SK-N-DZ (cell line): ENCODE measurements around the gene FAIM2.
"Not testable (repeated sequence)": the region's sequence is repeated elsewhere in the genome, so short reads cannot be mapped to it uniquely, and the experiment has no call there.

Experiments used
- DNase-seq: peaks from one replicate; pipeline ENCODE4 v3.0.0-alpha.2; 2015; ENCODE audit warnings: low spot score

The FAIM2 gene

DNA sequence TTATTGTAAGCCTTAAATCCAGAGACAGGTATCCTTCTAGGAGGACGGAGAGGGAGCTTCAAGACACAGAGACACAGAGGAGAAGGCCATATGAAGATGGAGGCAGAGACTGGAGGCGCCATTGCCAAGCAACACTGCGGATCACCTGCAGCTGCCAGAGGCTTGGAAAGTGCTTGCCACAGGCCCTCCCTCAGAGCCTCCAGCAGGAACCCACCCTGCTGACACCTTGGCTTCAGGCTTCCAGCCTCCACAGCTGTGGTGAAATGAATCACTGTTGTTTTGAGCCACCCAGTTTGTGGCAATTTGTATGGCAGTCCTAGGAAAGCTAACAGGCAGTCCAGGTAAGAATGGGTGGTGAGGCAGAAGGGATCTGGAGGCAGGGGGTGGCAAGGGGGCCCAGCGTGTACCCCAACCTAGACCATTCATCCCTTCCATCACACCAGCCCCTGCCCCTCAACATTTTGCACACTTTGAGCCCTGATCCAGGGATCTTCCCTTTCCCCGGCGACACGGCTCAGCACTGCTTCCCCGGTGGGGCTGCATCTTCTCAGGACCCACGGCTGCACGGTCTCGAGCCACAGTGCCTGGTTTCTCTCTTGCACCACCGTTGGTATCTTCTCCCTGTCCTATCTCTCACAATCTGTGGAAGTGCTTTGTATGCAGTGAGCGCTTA lies 38.5 kb downstream of the FAIM2 start:
- DNase-seq: no peak

GRCh38 chr12:49864798-49865090 lies 39.0 kb downstream of the FAIM2 start:
- no peak for DNase-seq

- DNase-seq: no peak
These were observed 39.5 kb downstream of the FAIM2 start for GRCh38 chr12:49863946-49864797.

DNA sequence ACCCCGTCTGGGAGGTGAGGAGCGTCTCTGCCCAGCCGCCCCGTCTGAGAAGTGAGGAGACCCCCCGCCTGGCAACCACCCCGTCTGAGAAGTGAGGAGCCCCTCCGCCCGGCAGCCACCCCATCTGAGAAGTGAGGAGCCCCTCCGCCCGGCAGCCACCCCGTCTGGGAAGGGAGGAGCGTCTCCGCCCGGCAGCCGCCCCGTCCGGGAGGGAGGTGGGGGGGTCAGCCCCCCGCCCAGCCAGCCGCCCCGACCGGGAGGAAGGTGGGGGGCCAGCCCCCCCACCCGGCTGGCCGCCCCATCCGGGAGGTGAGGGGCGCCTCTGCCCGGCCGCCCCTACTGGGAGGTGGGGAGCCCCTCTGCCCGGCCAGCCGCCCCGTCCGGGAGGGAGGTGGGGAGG lies 42.8 kb downstream of the FAIM2 start:
- DNase-seq: not testable (repeated sequence)

- not testable (repeated sequence) for DNase-seq
These were observed 47.8 kb downstream of the FAIM2 start for GRCh38 chr12:49855890-49856289.

DNA sequence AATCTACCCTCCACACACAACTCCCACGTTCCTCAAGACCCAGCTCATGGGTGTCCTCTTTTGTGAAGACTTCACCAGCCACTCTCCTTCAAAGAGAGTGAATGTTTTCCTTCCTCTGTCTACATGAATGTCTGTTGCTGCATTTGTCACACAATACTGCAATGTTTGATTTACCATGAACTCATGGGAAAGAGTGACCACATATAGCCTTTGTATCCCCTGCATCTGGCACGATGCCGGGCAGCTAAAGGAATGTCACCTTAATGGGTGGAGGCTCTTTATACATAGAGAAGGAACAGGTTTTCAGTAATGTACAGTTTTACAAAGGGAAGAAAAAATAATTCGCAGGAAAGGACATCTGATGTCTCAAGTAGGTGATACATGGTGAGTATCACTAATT lies 48.7 kb downstream of the FAIM2 start:
- no peak for DNase-seq

DNA sequence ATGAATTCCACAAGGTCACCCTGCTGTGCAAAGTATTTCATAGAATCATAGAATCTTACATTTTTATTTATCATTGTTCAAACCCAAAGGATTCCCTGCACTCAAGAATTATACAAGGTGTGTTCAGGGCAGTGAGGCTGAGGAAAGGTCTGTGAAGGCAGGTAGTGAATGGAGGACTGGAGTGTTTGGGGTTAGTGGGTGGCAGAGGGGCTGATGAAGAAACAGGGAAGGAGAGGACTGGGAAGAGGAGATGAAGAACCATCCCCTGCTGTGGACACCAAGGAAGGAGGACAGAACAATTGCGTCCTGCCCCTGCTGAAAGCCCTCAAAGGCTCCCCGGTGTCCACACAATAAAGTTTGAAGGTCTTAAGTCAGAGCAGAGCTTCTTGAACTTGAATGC lies 50.0 kb downstream of the FAIM2 start:
- DNase-seq: no peak

GRCh38 chr12:49847161-49847560 lies 56.5 kb downstream of the FAIM2 start:
- no peak for DNase-seq

DNA sequence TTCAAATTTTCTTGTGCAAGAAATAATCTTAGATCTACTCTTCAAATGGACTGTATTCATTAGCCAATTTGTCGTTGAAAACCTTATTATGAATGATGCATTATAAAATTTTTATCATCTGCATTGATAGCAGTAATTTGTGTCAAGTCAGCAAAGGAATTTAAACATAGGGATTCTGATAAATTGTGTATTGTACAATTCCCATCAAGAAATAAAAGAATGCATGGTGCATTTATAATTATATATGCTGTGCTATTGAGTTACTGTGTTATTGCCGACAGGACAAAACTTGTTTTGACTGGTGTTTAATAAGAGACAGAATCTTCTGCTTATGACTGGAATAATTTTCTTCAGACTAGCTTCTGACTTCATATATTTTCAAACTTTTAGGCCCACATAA lies 57.7 kb downstream of the FAIM2 start:
- DNase-seq: no peak

- no peak for DNase-seq
These were observed 59.7 kb downstream of the FAIM2 start for GRCh38 chr12:49843876-49844437.

DNA sequence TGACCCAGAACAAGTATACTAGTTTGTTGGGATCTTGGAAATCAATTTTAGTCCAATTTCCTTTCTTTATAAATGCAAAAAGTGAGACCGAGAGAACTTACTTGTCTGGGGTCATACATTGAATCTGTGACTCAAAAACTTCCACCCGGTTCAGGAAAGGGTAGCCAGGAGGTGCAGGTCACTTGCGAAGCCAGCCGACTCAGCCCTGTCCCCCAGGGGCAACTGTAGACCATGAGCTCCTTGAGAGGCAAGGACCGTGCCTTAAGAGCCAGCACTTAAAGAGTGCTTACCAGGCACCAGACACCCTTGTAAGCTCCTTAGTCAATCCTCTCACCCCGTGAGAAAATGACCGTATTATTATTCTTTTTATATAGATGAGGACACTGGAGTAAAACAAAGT lies 60.3 kb downstream of the FAIM2 start:
- DNase-seq: no peak

GRCh38 chr12:49842519-49843352 lies 61.0 kb downstream of the FAIM2 start, which contains the start of gene BCDIN3D:
Gene BCDIN3D (minus strand): TSS chr12:49843106. CDS start chr12:49843087, 19 bp downstream.
- DNase-seq: peak; percentile 86

GRCh38 chr12:49838973-49839633 lies 64.6 kb downstream of the FAIM2 start:
- peak; percentile 48 for DNase-seq

DNA sequence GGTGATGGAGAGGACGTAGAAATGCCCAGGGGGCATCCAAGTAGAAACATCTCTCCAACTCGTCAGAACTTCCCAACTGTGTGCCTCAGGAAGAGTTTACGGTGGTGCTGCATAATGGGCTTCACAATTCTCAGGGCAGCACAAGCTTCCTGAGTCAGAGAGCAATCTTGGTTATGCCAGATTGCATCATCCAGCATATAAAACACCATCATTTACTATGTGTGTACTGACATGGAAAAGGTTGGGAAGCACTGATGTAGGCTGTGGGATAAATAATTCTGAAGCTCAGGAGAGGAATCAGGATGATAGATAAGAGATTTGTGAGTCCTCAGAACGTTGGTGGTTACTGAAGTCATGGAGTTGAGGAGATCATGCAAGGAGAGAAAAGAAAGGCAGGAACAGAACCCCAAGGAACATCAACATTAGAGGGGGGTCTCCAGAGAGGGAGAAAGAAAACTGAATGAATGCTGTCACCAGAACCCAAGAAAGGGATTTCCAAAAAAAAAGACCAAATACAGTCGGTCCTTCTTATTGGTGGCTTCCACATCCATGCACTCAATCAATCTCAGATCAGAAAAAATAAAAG lies 70.8 kb downstream of the FAIM2 start:
- no peak for DNase-seq

- no peak for DNase-seq
These were observed 72.0 kb downstream of the FAIM2 start for GRCh38 chr12:49831717-49832116.

GRCh38 chr12:49828133-49829091 lies 75.3 kb downstream of the FAIM2 start, which contains the start of gene NCKAP5L:
Gene NCKAP5L (minus strand): TSS chr12:49828413. CDS start chr12:49804044, 24,369 bp downstream.
- DNase-seq: peak; percentile 92

DNA sequence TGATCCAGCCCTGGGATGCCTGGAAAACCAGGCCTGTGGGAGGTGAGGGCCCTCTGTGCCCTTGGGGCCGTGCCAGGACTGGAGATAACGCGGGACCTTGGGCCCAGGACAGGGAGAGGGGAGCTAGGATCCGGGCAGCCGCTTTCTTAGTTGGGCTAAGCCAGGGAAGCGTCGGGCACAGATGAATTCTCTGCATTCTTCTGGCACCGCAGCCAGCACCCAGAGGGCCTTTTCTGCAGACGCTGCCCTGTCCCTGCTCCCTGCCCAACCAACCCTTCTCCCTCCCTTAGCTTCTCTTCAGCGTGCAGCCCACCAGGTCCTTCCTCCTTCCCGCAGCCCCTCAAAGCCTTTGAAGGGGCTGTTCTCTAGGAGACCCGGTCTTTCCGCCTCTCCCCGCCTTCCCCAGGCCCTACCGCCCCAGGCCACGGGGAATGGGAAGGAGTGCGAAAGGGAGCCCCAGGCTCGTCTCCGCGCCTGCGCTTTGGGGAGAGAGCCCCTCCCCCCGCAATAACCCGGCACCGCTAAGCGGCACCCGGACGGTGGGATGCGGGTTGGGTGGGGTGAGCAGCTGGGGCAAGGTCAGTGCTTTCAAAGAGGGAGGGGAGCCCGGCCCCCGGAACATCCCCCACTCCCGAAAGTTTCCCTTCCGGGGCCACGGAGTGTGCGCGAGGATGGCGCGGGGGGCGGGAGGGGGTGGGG lies 76.2 kb downstream of the FAIM2 start:
- peak; percentile 86 for DNase-seq

DNA sequence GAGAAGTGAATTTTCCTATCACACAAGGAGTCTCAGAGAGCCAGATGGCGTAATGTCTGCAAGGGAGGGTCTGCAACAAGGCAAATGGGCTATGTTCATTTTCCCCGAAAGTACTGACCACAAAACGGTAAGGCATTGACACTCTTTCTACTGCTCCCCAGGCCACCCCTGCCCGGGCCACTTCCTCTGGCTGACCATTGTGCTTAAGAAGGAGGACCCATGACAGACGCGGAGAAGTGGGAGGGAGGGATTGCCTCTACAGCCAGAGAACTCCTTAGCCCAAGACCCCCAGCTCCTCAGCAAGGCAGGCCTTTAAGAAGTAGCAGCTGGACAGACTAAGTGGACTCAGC lies 76.7 kb downstream of the FAIM2 start:
- DNase-seq: no peak

DNA sequence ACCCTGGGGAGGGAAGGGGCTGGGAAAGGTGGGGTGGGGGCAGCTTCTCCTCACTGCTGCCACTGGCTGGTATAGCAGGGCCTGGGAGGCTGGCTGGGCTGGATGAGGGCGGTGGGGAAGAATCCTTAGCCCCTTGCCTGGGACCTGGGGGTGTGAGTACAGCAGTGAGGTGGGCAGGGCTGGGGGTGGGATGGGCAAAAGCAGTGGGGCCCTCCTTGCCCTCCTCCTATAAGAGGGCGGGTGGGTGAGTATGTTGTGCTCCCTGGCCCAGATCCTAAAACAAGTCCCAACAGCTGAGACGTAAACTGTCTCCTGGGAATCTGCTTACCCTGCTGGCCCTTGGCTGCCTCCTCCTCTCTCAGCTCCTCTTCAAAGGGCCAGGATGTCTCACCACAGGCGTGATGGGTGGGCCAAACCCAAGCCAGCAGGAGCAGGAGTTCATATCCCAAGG lies 77.7 kb downstream of the FAIM2 start:
- no peak for DNase-seq
